Measurements from ENCODE around the gene HS1BP3. TPM values are rescaled to one million over a fixed set of nuclear protein-coding genes. Genes with fewer than 3 reads are reported as not detected.

Gene HS1BP3
- total RNA-seq, 1 experiment from 2014 or later: 17.1 TPM

DNA sequence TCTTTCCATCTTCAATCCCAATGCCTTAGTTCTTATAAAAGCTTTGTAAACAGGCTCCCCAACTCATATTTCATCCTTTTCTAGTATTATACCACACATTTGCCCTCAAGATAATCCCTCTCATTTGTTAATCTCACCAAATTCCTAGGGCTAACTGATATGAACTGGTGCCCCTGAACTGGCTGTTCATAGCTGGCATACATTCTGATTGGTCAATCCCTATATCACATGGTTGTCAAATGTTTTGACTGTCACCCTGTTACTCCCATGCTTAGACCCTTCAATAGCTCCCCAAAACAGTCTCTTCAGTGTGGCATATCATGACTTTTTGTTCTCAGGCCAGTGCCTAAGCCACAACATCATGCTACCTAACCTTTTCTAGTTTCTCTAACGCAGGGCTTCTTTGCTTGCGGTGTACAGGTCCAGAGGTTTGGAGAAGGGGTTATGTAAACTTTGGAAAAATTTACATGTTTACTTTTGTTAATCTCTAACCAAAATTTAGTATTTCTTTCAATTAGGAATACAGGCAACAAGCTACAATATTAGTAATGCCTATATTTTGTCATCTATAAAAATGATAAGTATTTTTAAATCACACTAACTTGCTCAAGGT is 46.5 kb upstream of the HS1BP3 start:
- H3K27ac ChIP-seq (ENCODE audit: low read depth, low read length): no peak overlapping the region
- H4K20me1 ChIP-seq (ENCODE audit: insufficient read depth): no peaks in the 10 kb centered on the region
- no peak overlapping the region for H2AFZ ChIP-seq (ENCODE audit: low read depth, low read length, poor library complexity, severe bottlenecking)
- H3K4me2 ChIP-seq (ENCODE audit: low read length): no peak overlapping the region
- H3K9me2 ChIP-seq (ENCODE audit: insufficient read depth): no peaks in the 10 kb centered on the region
- TF ChIP-seq EGR1 (IDR thresholded peaks at IDR 0.05; ENCODE audit: low read depth): no peak
- no peak for TF ChIP-seq EZH2phosphoT487 (IDR thresholded peaks at IDR 0.05; ENCODE audit: borderline replicate concordance)
- no peak for TF ChIP-seq FOSL1 (IDR thresholded peaks at IDR 0.05; ENCODE audit: low read depth)
- no peak for TF ChIP-seq TCF7L2 (IDR thresholded peaks at IDR 0.05; ENCODE audit: borderline replicate concordance, extremely low read depth, insufficient read depth, insufficient read length)
- no peak for TF ChIP-seq ZNF274 (IDR thresholded peaks at IDR 0.05; ENCODE audit: low read depth, low read length)
- TF ChIP-seq EZH2 (IDR thresholded peaks at IDR 0.05): no peak
- TF ChIP-seq, protein P1, sequence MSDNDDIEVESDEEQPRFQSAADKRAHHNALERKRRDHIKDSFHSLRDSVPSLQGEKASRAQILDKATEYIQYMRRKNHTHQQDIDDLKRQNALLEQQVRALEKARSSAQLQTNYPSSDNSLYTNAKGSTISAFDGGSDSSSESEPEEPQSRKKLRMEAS (IDR thresholded peaks at IDR 0.05): no peak
- TF ChIP-seq JUND (IDR thresholded peaks at IDR 0.05): no peak
- no peak for TF ChIP-seq ZFX (IDR thresholded peaks at IDR 0.05)
- TF ChIP-seq CBX3 (IDR thresholded peaks at IDR 0.05; ENCODE audit: low read depth): no peak
- no peak for TF ChIP-seq CEBPB (IDR thresholded peaks at IDR 0.05; ENCODE audit: low read depth)
- TF ChIP-seq SIN3A (IDR thresholded peaks at IDR 0.05; ENCODE audit: low read depth): no peak
- TF ChIP-seq POLR2A (IDR thresholded peaks at IDR 0.05; ENCODE audit: borderline replicate concordance, extremely low read depth, insufficient read depth, insufficient read length): no peak
- TF ChIP-seq, protein P2, sequence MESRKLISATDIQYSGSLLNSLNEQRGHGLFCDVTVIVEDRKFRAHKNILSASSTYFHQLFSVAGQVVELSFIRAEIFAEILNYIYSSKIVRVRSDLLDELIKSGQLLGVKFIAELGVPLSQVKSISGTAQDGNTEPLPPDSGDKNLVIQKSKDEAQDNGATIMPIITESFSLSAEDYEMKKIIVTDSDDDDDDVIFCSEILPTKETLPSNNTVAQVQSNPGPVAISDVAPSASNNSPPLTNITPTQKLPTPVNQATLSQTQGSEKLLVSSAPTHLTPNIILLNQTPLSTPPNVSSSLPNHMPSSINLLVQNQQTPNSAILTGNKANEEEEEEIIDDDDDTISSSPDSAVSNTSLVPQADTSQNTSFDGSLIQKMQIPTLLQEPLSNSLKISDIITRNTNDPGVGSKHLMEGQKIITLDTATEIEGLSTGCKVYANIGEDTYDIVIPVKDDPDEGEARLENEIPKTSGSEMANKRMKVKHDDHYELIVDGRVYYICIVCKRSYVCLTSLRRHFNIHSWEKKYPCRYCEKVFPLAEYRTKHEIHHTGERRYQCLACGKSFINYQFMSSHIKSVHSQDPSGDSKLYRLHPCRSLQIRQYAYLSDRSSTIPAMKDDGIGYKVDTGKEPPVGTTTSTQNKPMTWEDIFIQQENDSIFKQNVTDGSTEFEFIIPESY (IDR thresholded peaks at IDR 0.05; ENCODE audit: extremely low read depth, insufficient replicate concordance, low read length): no peak
- no peaks in the 10 kb centered on the region for H3K79me2 ChIP-seq (ENCODE audit: insufficient read depth, low read length)
- intact Hi-C loops (cut with micrococcal nuclease): no loop called here
- no peak for ATAC-seq
- H3K9me3 ChIP-seq (ENCODE audit: control insufficient read depth in 1 of 2, insufficient read depth in 1 of 2, low read depth in 1 of 2, low read length in 2 of 2): no peaks in the 10 kb centered on the region
- ChIA-PET POLR2A (interaction anchor here (0.6 kb wide), 1 partner anchor 163 kb away, joined by 3 read pairs; no protein-coding TSS in a partner anchor), RAD21 (ENCODE audit: low non-redundant PET in 1 of 2, low total read pairs in 2 of 2, uncharacterized antibody in 2 of 2, unreplicated experiment in 2 of 2) (no interaction called here), CTCF (no interaction called here)
- H3K9ac ChIP-seq (ENCODE audit: low read length): no peak overlapping the region
- H3K4me3 ChIP-seq (replicated peaks in 1 of 2; ENCODE audit: low read depth in 1 of 2, low read length in 2 of 2): no peak overlapping the region
- DNase-seq (ENCODE audit: low read depth, low spot score): no peak
- H3K27me3 ChIP-seq (ENCODE audit: insufficient read depth, low read length): no peaks in the 10 kb centered on the region
- TSS peak; percentile 15 for BruUV-seq (replicated peaks)
- 0 out of 4 replicates have a peak, but pooled peaks cover 0 to 4% of the 10 kb centered on the region in 2 experiments for H3K36me3 ChIP-seq (ENCODE audit: control insufficient read depth in 1 of 2, insufficient read depth in 2 of 2, low read length in 2 of 2)
- no peaks in the 10 kb centered on the region for H3K4me1 ChIP-seq (ENCODE audit: control insufficient read depth in 1 of 2, insufficient read depth in 2 of 2, low read length in 2 of 2)

Measured in HCT116 (cell line).